Thoracic aorta (tissue), 2 donors: ENCODE results near the gene MED12L. TPM values are rescaled to one million over a fixed set of nuclear protein-coding genes. Genes with fewer than 3 reads are reported as not detected.

Experiments
- ATAC-seq: fragments of 150-250 bp; one replicate; pipeline ENCODE4 v1.8.0; 2017; ENCODE audit warnings: low read depth; ENCODE audit not compliant: insufficient number of reproducible peaks, low FRiP score
- DNase-seq: peaks from one replicate; pipeline ENCODE4 v3.0.0-alpha.2; 2020; ENCODE audit warnings: low spot score
- H3K27ac ChIP-seq, 2 donors: fragments of 200-600 bp; sonication (generic); 1 replicate in 1 of 2; 2 replicates in 1 of 2; pipeline ENCODE4 v1.5.1; 2016; ENCODE audit warnings: mild to moderate bottlenecking in 2 of 2, moderate library complexity in 2 of 2
- H3K27me3 ChIP-seq: fragments of 200-600 bp; sonication (generic); replicated peaks from 2 replicates; pipeline ENCODE4 v1.6.0; 2016; ENCODE audit warnings: mild to moderate bottlenecking; ENCODE audit not compliant: insufficient read depth
- H3K36me3 ChIP-seq: fragments of 200-600 bp; sonication (generic); one replicate; pipeline ENCODE4 v1.5.1; 2016
- H3K4me1 ChIP-seq, 2 donors: fragments of 200-600 bp; sonication (generic); 1 replicate in 1 of 2; 2 replicates in 1 of 2; pipeline versions ENCODE4 v1.5.1 to v1.6.0; 2016; ENCODE audit warnings: low read depth in 2 of 2, mild to moderate bottlenecking in 1 of 2; ENCODE audit not compliant: control insufficient read depth in 1 of 2
- H3K4me3 ChIP-seq: fragments of 200-600 bp; sonication (generic); 2 replicates; pipeline ENCODE4 v1.5.1; 2016; ENCODE audit warnings: mild to moderate bottlenecking
- H3K9me3 ChIP-seq: fragments of 200-600 bp; sonication (generic); 2 replicates; pipeline ENCODE4 v1.5.1; 2016
- total RNA-seq, 2 donors: library from RNA; depleted of rRNA; stranded (reverse); fragments of >200 nt; gene quantifications; one replicate each; pipeline versions ENCODE4 v1.1.0 to v1.2.3, GENCODE V29; 2016
- TF ChIP-seq, protein P1 (sequence below): fragments of 200-600 bp; sonication (generic); IDR thresholded peaks from one replicate; pipeline ENCODE4 v1.5.1; 2019; ENCODE audit warnings: antibody characterized with exemption

Gene MED12L
- total RNA-seq, 2 donors from 2014 or later: 0.27 to 2.0 TPM

DNA sequence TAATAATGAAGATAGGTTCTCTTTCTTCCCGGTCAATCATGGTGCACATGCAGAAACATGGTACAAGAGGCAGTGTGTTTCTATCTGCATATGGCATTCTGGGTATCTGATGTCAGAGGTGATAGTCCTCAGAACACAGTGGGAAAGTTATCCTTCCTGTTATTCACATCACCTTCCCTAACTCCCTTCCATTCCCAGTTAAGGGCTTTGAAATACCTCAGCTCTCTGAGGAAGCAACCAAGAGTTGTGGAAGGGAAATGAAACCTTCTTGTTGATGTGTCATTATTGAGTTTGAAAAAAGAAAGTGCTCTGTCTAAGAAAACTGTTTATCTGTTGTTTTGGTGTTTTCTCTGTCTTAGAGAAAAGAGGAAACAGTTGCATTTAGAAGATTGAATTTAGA is 265.8 kb downstream of the MED12L start:
- Histone ChIP-seq H3K27ac (no peak overlapping the region), H3K4me1 (peaks cover 0 to under 1% of the 10 kb centered on the region in 2 donors), H3K4me3 (no peak overlapping the region), H3K9me3 (no peaks in the 10 kb centered on the region), H3K27me3 (no peaks in the 10 kb centered on the region), H3K36me3 (no peaks in the 10 kb centered on the region)
- DNase-seq: no peak
- TF ChIP-seq, protein P1, sequence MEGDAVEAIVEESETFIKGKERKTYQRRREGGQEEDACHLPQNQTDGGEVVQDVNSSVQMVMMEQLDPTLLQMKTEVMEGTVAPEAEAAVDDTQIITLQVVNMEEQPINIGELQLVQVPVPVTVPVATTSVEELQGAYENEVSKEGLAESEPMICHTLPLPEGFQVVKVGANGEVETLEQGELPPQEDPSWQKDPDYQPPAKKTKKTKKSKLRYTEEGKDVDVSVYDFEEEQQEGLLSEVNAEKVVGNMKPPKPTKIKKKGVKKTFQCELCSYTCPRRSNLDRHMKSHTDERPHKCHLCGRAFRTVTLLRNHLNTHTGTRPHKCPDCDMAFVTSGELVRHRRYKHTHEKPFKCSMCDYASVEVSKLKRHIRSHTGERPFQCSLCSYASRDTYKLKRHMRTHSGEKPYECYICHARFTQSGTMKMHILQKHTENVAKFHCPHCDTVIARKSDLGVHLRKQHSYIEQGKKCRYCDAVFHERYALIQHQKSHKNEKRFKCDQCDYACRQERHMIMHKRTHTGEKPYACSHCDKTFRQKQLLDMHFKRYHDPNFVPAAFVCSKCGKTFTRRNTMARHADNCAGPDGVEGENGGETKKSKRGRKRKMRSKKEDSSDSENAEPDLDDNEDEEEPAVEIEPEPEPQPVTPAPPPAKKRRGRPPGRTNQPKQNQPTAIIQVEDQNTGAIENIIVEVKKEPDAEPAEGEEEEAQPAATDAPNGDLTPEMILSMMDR: no peak
- ATAC-seq: no peak

DNA sequence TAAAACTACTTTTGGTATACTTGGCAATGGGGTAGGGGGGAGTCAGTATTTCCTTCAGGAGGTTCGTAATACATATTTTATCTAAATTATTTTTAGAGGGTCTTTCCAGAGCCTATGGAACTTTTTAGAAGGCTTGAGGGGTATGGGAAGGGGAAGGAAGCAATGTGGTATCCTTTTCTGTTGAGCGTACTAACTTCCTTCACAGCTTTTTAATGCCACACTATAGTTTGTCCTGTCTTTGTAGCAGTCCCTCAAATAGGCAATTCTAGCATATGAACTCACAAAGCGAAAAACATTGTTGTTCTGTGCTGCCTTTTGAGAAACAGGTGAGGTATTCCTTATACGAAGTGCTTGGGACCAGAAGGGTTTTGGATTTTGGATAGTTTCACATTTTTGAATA is 266.2 kb downstream of the MED12L start:
- ATAC-seq: no peak

DNA sequence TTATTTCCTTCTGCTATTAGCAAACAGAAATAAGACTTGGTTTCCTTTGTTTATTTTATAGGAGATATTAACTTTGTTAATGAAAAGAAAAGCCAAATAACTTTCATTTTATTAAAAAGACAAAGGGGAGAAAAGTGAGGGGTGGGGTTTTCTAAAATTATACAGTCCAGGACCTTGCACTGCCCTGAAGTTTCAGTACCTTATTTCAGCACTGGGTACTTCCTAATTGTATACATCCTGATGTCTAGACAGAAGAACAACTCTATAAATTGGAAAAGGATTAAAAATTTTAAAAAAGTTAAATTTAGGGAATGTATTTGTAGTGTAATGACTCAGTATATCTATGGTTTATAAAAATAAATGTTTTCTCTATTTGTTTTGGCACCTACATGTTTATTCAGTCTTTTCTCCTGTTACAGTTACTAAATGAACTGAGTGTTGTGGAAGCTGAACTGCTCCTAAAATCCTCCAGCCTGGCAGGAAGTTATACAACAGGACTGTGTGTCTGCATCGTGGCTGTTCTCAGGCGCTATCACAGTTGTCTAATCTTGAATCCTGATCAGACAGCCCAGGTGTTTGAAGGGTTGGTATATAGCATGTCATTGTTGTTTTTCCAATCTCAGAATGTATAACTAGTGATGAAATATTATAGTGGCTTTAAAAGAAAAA is 271.5 kb downstream of the MED12L start:
- no peaks in the 10 kb centered on the region for H3K36me3 ChIP-seq
- no peaks in the 10 kb centered on the region for H3K27me3 ChIP-seq
- DNase-seq: no peak
- peak overlapping the region; percentile 49 for H3K4me3 ChIP-seq
- H3K9me3 ChIP-seq: no peaks in the 10 kb centered on the region
- peaks cover 9 to 18% of the 10 kb centered on the region in 2 donors for H3K4me1 ChIP-seq
- ATAC-seq: no peak
- TF ChIP-seq, protein P1: no peak
- peak overlapping the region in 1 of 2 donors; percentile 23 for H3K27ac ChIP-seq

More for the DNA sequence above, 266.2 kb downstream of the MED12L start:
- TF ChIP-seq, protein P1: no peak
- no peak overlapping the region for H3K27ac ChIP-seq
- H3K4me1 ChIP-seq: peaks cover under 1 to 3% of the 10 kb centered on the region in 2 donors
- no peaks in the 10 kb centered on the region for H3K36me3 ChIP-seq
- H3K9me3 ChIP-seq: no peaks in the 10 kb centered on the region
- no peaks in the 10 kb centered on the region for H3K27me3 ChIP-seq
- no peak overlapping the region for H3K4me3 ChIP-seq
- DNase-seq: no peak

DNA sequence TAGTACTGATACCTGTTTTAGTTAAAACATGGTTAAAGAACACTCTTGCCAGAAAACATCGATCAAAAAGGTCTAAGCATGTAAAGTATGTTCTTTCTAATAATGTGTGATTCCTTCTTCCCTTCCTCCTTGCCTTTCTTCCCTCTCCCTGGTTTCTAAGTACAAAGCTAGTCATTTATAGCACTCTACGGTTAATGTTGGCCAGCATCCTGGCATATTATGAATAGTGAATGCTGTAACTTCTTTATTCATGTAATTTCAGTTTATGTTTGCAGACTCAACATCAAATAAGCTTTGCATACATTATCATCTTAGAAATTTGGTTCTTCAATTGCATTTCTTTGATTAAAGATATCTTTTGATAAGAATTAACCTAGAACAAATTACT is 272.0 kb downstream of the MED12L start:
- TF ChIP-seq, protein P1: no peak
- DNase-seq (no peak), ATAC-seq (no peak)
- H3K27ac ChIP-seq: no peak overlapping the region
- H3K36me3 ChIP-seq: no peaks in the 10 kb centered on the region
- H3K4me3 ChIP-seq: peak overlapping the region; percentile 49
- H3K4me1 ChIP-seq: peaks cover 9 to 18% of the 10 kb centered on the region in 2 donors
- no peaks in the 10 kb centered on the region for H3K9me3 ChIP-seq
- H3K27me3 ChIP-seq: no peaks in the 10 kb centered on the region

DNA sequence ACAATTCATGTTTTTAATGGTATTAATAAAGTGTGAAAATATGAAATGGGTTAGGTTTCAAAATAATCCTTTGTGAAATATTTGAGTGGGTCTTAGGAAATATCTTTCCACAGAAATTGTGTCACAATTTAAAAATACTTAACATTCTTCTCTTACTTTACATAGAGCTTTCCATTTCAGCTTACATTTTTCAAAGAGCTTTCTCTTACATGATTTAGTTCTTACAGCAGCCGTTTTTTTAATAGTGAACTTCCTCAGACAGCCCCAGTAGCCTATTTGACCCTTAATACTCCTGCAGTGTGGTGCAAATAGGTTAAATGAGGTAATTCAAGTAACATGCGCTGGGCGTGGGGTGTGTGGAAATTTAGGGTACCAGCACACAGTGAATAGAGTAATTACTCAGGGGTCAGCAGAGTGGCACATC is 277.3 kb downstream of the MED12L start:
- no peak for ATAC-seq
- H3K9me3 ChIP-seq: no peaks in the 10 kb centered on the region
- H3K36me3 ChIP-seq: no peaks in the 10 kb centered on the region
- peaks cover 0 to 4% of the 10 kb centered on the region in 2 donors for H3K4me1 ChIP-seq
- H3K27ac ChIP-seq: no peak overlapping the region
- TF ChIP-seq, protein P1: no peak
- no peak overlapping the region for H3K4me3 ChIP-seq
- no peaks in the 10 kb centered on the region for H3K27me3 ChIP-seq
- DNase-seq: no peak
